ENCODE data around the gene PARP9. TPM values are rescaled to one million over a fixed set of nuclear protein-coding genes. Genes with fewer than 3 reads are reported as not detected.
"Not testable (repeated sequence)": the region's sequence is repeated elsewhere in the genome, so short reads cannot be mapped to it uniquely, and the experiment has no call there.

Gene PARP9
- polyA plus RNA-seq, 4 donors: 20.5 to 36.5 (median 25.2) TPM

DNA sequence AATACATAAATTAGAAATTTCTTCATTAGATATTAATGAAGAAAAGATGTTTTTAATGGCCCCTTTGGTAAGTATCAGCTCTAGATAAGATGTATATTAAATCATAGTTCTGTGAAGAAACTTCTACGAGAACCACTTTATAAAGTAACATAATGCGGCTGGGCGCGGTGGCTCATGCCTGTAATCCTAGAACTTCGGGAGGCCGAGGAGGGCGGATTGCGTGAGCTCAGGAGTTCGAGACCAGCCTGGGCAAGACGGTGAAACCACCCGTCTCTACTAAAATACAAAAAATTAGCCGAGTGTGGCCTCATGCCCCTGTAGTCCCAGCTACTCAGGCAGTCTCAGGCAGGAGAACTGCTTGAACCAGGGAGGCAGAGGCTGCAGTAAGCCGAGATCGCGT lies 51.8 kb downstream of the PARP9 start:
- H3K27me3 ChIP-seq (ENCODE audit: control insufficient read depth in 3 of 3, insufficient read depth in 3 of 3, low read length in 3 of 3): no peaks in the 10 kb centered on the region
- no peak overlapping the region for H3K27ac ChIP-seq (ENCODE audit: low read depth in 1 of 3, low read length in 2 of 3)
- peaks cover 0 to 3% (median 0%) of the 10 kb centered on the region in 3 donors for H3K36me3 ChIP-seq (ENCODE audit: control insufficient read depth in 3 of 3, insufficient read depth in 2 of 3, low read depth in 1 of 3, low read length in 3 of 3)
- peaks cover 0 to 5% (median 1%) of the 10 kb centered on the region in 3 donors for H3K4me1 ChIP-seq (ENCODE audit: control insufficient read depth in 3 of 3, insufficient read depth in 2 of 3, low read depth in 1 of 3, low read length in 2 of 3)
- DNase-seq: no peak
- WGBS, 3 donors: 92 to 95% (median 92%) methylated on average over 15 of the region's 15 CpGs
- no peaks in the 10 kb centered on the region for H3K9me3 ChIP-seq (ENCODE audit: control insufficient read depth in 2 of 2, insufficient read depth in 1 of 2, low read depth in 1 of 2, low read length in 1 of 2)
- no peak for FAIRE-seq
- H3K4me3 ChIP-seq (ENCODE audit: low read depth in 1 of 3, low read length in 3 of 3): no peak overlapping the region

DNA sequence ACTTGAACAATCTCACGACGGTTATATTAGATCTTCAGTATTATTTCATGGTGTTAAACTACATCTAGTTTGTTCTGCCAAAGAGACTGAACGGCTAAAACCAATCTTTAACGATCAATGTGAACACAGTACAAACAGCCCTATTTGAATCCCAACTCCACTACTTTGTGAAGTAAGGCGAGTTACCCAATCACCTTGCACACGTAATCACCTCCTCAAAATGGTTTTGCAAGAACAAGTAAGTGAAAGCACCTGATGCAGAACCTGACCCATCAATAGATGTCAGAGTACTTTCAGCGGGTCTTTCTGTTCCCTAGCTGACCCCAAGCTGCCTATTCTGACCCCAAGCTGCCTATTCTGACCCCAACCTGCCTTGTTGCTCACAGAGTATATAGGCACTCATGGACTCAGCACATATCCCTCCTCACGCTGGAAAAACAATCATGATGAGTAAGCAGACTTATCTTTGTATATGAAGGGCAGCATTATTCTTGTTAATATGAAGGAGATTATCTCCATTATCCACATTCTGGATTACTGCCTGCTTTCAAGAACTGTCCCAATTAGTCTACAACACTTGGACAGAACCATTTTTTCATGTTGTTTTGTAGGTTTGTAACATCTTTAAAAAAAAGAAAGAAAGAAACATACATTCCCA lies 53.1 kb downstream of the PARP9 start:
- no peak for FAIRE-seq
- no peak overlapping the region for H3K4me3 ChIP-seq (ENCODE audit: low read depth in 1 of 3, low read length in 3 of 3)
- H3K36me3 ChIP-seq (ENCODE audit: control insufficient read depth in 3 of 3, insufficient read depth in 2 of 3, low read depth in 1 of 3, low read length in 3 of 3): peaks cover 0 to 3% (median 0%) of the 10 kb centered on the region in 3 donors
- no peaks in the 10 kb centered on the region for H3K9me3 ChIP-seq (ENCODE audit: control insufficient read depth in 2 of 2, insufficient read depth in 1 of 2, low read depth in 1 of 2, low read length in 1 of 2)
- no peak for DNase-seq
- H3K4me1 ChIP-seq (ENCODE audit: control insufficient read depth in 3 of 3, insufficient read depth in 2 of 3, low read depth in 1 of 3, low read length in 2 of 3): peaks cover 0 to 5% (median 1%) of the 10 kb centered on the region in 3 donors
- no peak overlapping the region for H3K27ac ChIP-seq (ENCODE audit: low read depth in 1 of 3, low read length in 2 of 3)
- WGBS, 3 donors: 87 to 92% (median 89%) methylated on average over 8 of the region's 8 CpGs
- no peaks in the 10 kb centered on the region for H3K27me3 ChIP-seq (ENCODE audit: control insufficient read depth in 3 of 3, insufficient read depth in 3 of 3, low read length in 3 of 3)

DNA sequence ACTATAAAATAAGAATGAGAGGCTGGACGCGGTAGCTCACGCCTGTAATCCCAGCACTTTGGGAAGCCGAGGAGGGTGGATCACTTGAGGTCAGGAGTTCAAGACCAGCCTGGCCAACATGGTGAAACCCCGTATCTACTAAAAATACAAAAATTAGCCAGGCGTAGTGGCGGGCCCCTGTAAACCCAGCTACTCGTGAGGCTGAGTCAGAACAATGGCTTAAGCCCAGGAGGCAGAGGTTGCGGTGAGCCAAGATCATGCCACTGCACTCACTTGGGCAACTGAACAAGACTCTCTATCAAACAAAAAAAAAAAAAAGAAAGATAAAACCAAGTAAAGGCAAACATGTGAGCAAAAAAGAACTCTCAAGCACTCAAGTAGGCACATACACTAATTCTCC lies 55.2 kb downstream of the PARP9 start:
- not testable (repeated sequence) for H3K36me3 ChIP-seq (ENCODE audit: control insufficient read depth in 3 of 3, insufficient read depth in 2 of 3, low read depth in 1 of 3, low read length in 3 of 3); H3K27me3 ChIP-seq (ENCODE audit: control insufficient read depth in 3 of 3, insufficient read depth in 3 of 3, low read length in 3 of 3); FAIRE-seq; H3K4me3 ChIP-seq (ENCODE audit: low read depth in 1 of 3, low read length in 3 of 3); DNase-seq; H3K9me3 ChIP-seq (ENCODE audit: control insufficient read depth in 2 of 2, insufficient read depth in 1 of 2, low read depth in 1 of 2, low read length in 1 of 2); H3K27ac ChIP-seq (ENCODE audit: low read depth in 1 of 3, low read length in 2 of 3); H3K4me1 ChIP-seq (ENCODE audit: control insufficient read depth in 3 of 3, insufficient read depth in 2 of 3, low read depth in 1 of 3, low read length in 2 of 3)
- 85 to 93% (median 86%) methylated on average over 9 of the region's 9 CpGs for WGBS, 3 donors

DNA sequence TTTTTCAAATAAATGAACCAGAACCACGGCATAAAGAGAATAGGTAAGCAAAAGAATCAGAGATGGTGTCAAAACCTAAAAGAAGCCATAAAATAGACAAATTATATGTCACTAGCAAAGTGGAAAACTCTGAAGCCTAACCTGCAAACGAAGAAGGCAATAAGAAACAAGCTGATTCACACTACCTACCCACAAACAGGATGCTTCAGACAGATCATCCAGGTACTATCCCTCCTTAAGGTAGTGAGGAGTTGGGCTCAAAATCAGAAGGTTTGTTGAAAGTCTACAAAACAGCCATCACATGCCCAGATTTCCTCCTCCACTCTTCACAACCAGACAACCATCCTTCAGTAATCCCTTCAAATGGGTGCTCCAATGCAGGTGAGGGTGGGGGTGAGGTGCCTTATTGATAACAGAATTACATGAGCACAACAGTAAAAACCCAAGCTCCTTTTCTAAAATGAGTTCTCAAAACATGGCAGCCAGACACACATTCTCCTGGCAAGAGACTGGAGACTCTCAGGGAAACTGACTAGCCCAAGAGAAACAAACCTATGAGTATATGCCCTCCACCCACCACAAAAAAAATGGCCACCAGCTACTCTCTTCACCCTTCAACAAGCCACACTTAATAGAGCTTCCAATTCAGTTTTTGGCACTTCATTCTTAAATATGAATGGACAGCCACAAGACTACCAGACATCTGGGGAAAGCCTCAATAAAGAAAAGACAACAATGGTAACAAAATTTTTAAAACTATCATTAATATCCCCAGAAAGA lies 55.8 kb downstream of the PARP9 start:
- Histone ChIP-seq H3K4me1 (ENCODE audit: control insufficient read depth in 3 of 3, insufficient read depth in 2 of 3, low read depth in 1 of 3, low read length in 2 of 3) (peaks cover 0 to 5% (median 1%) of the 10 kb centered on the region in 3 donors), H3K9me3 (ENCODE audit: control insufficient read depth in 2 of 2, insufficient read depth in 1 of 2, low read depth in 1 of 2, low read length in 1 of 2) (no peaks in the 10 kb centered on the region), H3K27ac (ENCODE audit: low read depth in 1 of 3, low read length in 2 of 3) (no peak overlapping the region), H3K4me3 (ENCODE audit: low read depth in 1 of 3, low read length in 3 of 3) (no peak overlapping the region), H3K36me3 (ENCODE audit: control insufficient read depth in 3 of 3, insufficient read depth in 2 of 3, low read depth in 1 of 3, low read length in 3 of 3) (peaks cover 0 to 3% (median 0%) of the 10 kb centered on the region in 3 donors), H3K27me3 (ENCODE audit: control insufficient read depth in 3 of 3, insufficient read depth in 3 of 3, low read length in 3 of 3) (no peaks in the 10 kb centered on the region)
- 83 to 89% (median 85%) methylated on average over 2 of the region's 2 CpGs for WGBS, 3 donors
- FAIRE-seq: no peak
- no peak for DNase-seq

DNA sequence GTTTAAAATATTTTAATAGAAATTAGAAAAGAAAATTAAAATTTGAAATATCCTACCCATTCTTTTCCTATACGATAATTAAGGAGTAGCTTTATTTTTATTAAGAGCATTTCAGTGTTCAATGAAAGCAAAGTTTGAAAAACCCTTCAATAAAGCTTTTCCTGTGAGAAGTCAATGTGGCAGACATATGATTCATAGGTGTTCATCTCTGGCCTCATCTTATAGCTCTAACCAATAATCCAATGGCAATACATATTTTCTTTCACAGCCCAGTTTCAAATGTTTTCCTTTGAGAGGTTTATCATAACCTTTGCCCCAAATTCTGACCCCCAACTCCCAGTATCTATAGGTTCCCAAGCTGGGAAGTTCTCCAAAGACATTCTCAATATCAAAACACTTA lies 57.6 kb downstream of the PARP9 start:
- Histone ChIP-seq H3K36me3 (ENCODE audit: control insufficient read depth in 3 of 3, insufficient read depth in 2 of 3, low read depth in 1 of 3, low read length in 3 of 3) (no peaks in the 10 kb centered on the region), H3K27ac (ENCODE audit: low read depth in 1 of 3, low read length in 2 of 3) (no peak overlapping the region), H3K4me3 (ENCODE audit: low read depth in 1 of 3, low read length in 3 of 3) (no peak overlapping the region), H3K4me1 (ENCODE audit: control insufficient read depth in 3 of 3, insufficient read depth in 2 of 3, low read depth in 1 of 3, low read length in 2 of 3) (peaks cover 0 to 5% (median 0%) of the 10 kb centered on the region in 3 donors), H3K27me3 (ENCODE audit: control insufficient read depth in 3 of 3, insufficient read depth in 3 of 3, low read length in 3 of 3) (no peaks in the 10 kb centered on the region), H3K9me3 (ENCODE audit: control insufficient read depth in 2 of 2, insufficient read depth in 1 of 2, low read depth in 1 of 2, low read length in 1 of 2) (no peaks in the 10 kb centered on the region)
- DNase-seq (no peak), FAIRE-seq (no peak)
- WGBS, 3 donors: 93 to 100% (median 95%) methylated on average over 1 of the region's 1 CpG

DNA sequence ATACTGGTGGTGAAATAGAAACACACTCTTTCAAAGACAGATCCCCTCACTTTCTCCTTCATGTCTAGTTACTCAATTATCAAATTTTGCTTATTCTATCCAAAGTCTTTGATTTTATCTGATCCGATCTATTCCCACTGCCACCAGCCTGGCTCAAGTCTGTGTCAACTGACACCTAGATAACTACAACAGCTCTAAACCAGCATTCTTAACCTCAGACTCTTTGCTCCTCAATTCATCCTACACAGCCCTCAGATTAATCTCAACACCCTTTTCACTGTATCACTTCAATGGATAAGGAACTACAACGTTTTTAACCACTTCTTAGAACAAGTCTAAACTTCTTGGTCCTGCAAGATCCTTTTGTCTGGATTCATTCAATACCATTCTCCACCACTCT lies 58.4 kb downstream of the PARP9 start:
- Histone ChIP-seq H3K4me1 (ENCODE audit: control insufficient read depth in 3 of 3, insufficient read depth in 2 of 3, low read depth in 1 of 3, low read length in 2 of 3) (no peaks in the 10 kb centered on the region), H3K27ac (ENCODE audit: low read depth in 1 of 3, low read length in 2 of 3) (no peak overlapping the region), H3K4me3 (ENCODE audit: low read depth in 1 of 3, low read length in 3 of 3) (no peak overlapping the region), H3K27me3 (ENCODE audit: control insufficient read depth in 3 of 3, insufficient read depth in 3 of 3, low read length in 3 of 3) (no peaks in the 10 kb centered on the region), H3K36me3 (ENCODE audit: control insufficient read depth in 3 of 3, insufficient read depth in 2 of 3, low read depth in 1 of 3, low read length in 3 of 3) (no peaks in the 10 kb centered on the region), H3K9me3 (ENCODE audit: control insufficient read depth in 2 of 2, insufficient read depth in 1 of 2, low read depth in 1 of 2, low read length in 1 of 2) (no peaks in the 10 kb centered on the region)
- WGBS, 3 donors: 64 to 73% (median 65%) methylated on average over 2 of the region's 2 CpGs
- DNase-seq: no peak
- FAIRE-seq: no peak

DNA sequence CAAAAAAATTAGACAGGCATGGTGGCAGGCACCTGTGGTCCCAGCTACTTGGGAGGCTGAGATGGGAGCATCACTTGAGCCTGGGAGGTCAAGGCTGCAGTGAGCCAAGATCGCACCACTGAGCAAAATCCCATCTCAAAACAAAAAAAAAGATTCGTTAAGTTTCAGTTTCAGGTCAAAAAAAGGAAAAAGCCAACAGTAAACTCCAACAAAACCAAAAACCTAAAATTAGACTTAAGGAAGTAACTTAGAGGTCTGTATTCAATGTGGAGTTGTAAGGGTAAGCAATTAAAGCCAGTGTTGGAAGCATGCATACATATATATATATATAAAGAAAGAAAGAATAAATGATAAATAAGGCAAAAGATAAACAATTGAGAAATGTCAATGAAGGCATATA lies 61.2 kb downstream of the PARP9 start:
- Histone ChIP-seq H3K36me3 (ENCODE audit: control insufficient read depth in 3 of 3, insufficient read depth in 2 of 3, low read depth in 1 of 3, low read length in 3 of 3) (no peaks in the 10 kb centered on the region), H3K27ac (ENCODE audit: low read depth in 1 of 3, low read length in 2 of 3) (no peak overlapping the region), H3K4me1 (ENCODE audit: control insufficient read depth in 3 of 3, insufficient read depth in 2 of 3, low read depth in 1 of 3, low read length in 2 of 3) (no peaks in the 10 kb centered on the region), H3K27me3 (ENCODE audit: control insufficient read depth in 3 of 3, insufficient read depth in 3 of 3, low read length in 3 of 3) (no peaks in the 10 kb centered on the region), H3K4me3 (ENCODE audit: low read depth in 1 of 3, low read length in 3 of 3) (no peak overlapping the region), H3K9me3 (ENCODE audit: control insufficient read depth in 2 of 2, insufficient read depth in 1 of 2, low read depth in 1 of 2, low read length in 1 of 2) (no peaks in the 10 kb centered on the region)
- 74 to 98% (median 78%) methylated on average over 2 of the region's 2 CpGs for WGBS, 3 donors
- DNase-seq (no peak), FAIRE-seq (no peak)

DNA sequence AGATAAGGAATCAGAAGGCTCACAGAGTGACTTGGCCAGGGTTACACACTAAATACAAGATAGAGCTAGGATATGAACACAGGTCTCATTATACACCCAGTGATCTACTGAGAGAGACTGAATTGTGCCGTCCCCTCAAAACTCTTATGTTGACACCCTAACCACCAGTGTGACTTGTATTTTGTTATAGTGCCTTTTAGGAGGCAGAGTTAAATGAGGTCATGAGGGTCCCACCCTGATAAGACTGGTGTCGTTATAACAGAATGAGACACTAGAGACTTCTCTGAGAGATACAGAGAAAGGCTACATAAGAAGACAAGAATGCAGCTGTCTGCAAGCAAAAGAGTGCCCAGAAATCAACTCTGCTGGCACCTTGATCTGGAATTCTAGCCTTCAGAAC lies 62.0 kb downstream of the PARP9 start:
- FAIRE-seq (no peak), DNase-seq (no peak)
- Histone ChIP-seq H3K9me3 (ENCODE audit: control insufficient read depth in 2 of 2, insufficient read depth in 1 of 2, low read depth in 1 of 2, low read length in 1 of 2) (no peaks in the 10 kb centered on the region), H3K36me3 (ENCODE audit: control insufficient read depth in 3 of 3, insufficient read depth in 2 of 3, low read depth in 1 of 3, low read length in 3 of 3) (no peaks in the 10 kb centered on the region), H3K4me3 (ENCODE audit: low read depth in 1 of 3, low read length in 3 of 3) (no peak overlapping the region), H3K27me3 (ENCODE audit: control insufficient read depth in 3 of 3, insufficient read depth in 3 of 3, low read length in 3 of 3) (no peaks in the 10 kb centered on the region), H3K4me1 (ENCODE audit: control insufficient read depth in 3 of 3, insufficient read depth in 2 of 3, low read depth in 1 of 3, low read length in 2 of 3) (no peaks in the 10 kb centered on the region), H3K27ac (ENCODE audit: low read depth in 1 of 3, low read length in 2 of 3) (no peak overlapping the region)
- WGBS, 3 donors: 58 to 71% (median 65%) methylated on average over 2 of the region's 2 CpGs
